GM13977 (cell line): Measurements from ENCODE around the gene ANKS4B.
"Not testable (repeated sequence)": the region's sequence is repeated elsewhere in the genome, so short reads cannot be mapped to it uniquely, and the experiment has no call there.

Source experiments
- DNase-seq: peaks from one replicate; pipeline ENCODE4 v3.0.0; 2012; ENCODE audit warnings: low spot score
- CTCF ChIP-seq: IDR thresholded peaks from 2 replicates; pipeline ENCODE4 v1.5.1; 2012; ENCODE audit warnings: mild to moderate bottlenecking, control low read depth; ENCODE audit not compliant: insufficient read depth; ENCODE audit errors: extremely low read depth, missing control alignments
- in situ Hi-C: fragments of 300-500 bp; cut with MboI; formaldehyde crosslinking; loops from one replicate; pipeline ENCODE4 v1.12.0; 2022; ENCODE audit warnings: low sequenced_read_pairs, low pct_unique_long_range_greater_than_20kb, mixed read lengths, inconsistent platforms; ENCODE audit not compliant: unreplicated experiment

The ANKS4B gene

GRCh38 chr16:21190013-21190412 is 43.5 kb upstream of the ANKS4B start:
- in situ Hi-C loops: no loop called here
- no peak for TF ChIP-seq CTCF
- no peak for DNase-seq

GRCh38 chr16:21190599-21190998 is 42.9 kb upstream of the ANKS4B start:
- in situ Hi-C loops: no loop called here
- TF ChIP-seq CTCF: no peak
- no peak for DNase-seq

DNA sequence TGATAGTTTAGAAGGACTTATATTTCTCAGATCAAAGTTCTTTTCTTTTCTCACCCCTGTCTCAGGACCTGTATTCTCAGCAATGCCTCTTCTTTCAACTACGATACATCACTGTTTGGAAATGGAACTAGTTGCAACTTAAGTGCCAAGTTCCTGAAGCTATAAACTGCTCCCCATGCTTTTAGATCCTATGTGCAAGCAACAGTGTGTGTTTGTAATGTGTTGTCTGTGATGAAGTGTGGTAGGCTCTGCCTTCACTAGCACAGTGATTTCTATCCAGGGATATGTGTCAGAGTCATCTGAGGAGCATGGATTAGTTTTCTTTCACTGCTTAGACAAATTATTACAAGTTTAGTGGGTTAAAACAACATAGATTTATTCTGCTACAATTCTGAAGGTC is 40.5 kb upstream of the ANKS4B start:
- no peak for TF ChIP-seq CTCF
- no peak for DNase-seq
- in situ Hi-C loops: no loop called here

GRCh38 chr16:21194771-21195301 is 38.7 kb upstream of the ANKS4B start:
- DNase-seq: peak; percentile 10
- TF ChIP-seq CTCF: no peak
- in situ Hi-C loops: no loop called here

DNA sequence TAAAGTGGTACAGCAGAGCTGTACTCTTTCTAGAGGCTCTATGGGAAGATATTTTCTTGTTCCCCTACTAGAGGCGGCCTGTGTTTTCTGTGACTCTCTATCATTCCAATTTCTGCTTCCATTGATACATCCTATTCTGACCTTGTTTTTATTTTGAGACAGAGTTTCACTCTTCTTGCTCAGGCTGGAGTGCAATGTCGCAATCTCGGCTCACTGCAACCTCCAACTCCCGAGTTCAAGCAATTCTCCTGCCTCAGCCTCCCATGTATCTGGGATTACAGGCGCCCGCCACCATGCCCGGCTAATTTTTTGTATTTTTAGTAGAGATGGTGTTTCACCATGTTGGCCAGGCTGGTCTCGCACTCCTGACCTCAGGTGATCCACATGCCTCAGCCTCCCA is 38.2 kb upstream of the ANKS4B start:
- DNase-seq, in situ Hi-C loops: not testable (repeated sequence)

GRCh38 chr16:21197112-21197511 is 36.4 kb upstream of the ANKS4B start:
- in situ Hi-C loops: no loop called here
- TF ChIP-seq CTCF: no peak
- DNase-seq: no peak

DNA sequence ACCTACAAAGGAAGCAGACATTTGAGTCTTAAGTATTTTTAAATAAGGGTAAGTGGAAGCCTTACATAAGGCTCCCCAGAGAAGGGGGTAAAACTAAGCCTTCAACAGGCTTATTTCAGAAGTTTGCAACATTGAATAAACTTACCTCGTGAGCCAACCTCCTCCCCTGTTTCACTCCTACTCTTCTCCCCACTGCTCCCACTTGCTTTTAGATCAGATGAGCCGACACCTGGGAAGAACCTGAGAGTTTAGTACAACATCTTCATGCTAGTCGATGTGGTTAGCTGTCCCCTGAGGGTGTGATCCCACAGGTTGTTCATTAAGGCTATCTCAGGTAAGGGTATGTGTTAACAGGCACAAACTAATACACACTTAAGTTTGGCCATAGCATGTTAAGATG is 35.9 kb upstream of the ANKS4B start:
- TF ChIP-seq CTCF: no peak
- DNase-seq: no peak
- in situ Hi-C loops: no loop called here
